A549 (cell line): ENCODE data around the gene ADARB2.

Source experiments
- BHLHE40 ChIP-seq: IDR thresholded peaks from 2 replicates; pipeline ENCODE4 v1.6.1; 2012; ENCODE audit warnings: low read depth, low read length, inconsistent platforms
- CHD4 ChIP-seq: fragments of 200-600 bp; sonication (generic); IDR thresholded peaks from 2 replicates; pipeline ENCODE4 v1.6.1; 2016; ENCODE audit warnings: antibody characterized with exemption, mild to moderate bottlenecking, borderline replicate concordance
- CTCF ChIP-seq: fragments of >200 bp; sonication (Bioruptor Twin); formaldehyde crosslinking; IDR thresholded peaks from 3 replicates; pipeline ENCODE4 v1.5.1; 2016
- EP300 ChIP-seq, 2 experiments: fragments of >200 bp; sonication (Bioruptor Twin); formaldehyde crosslinking; IDR thresholded peaks; 2 replicates in 1 of 2; 3 replicates in 1 of 2; pipeline ENCODE4 v1.6.1; 2016 to 2017

DNA sequence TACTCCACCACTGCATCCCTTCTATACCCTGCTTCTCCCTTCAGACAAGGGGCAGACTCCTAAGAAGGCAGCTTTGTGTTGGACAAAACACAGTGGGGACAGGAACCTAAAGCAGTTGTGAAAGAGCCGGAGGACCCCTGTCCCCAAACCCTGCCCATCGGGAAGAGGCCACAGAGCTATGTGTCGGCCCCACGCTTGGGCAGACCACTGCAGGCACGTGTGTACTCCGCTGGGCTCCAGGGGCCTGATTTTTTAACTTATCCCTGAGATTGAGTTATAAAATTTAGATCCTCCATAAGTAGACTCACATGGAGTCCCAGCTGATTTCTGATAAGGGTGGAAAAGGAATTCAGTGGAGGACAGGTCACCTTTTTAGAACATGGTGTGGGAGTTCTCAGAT, 310.5 kb downstream of the ADARB2 start:
- no peak for TF ChIP-seq CTCF
- TF ChIP-seq EP300 (IDR thresholded peaks at IDR 0.05): no peak
- TF ChIP-seq CHD4: no peak
- no peak for TF ChIP-seq BHLHE40
